GM18505 (cell line): ENCODE results near the gene GNPDA2.
"Not testable (repeated sequence)": the region's sequence is repeated elsewhere in the genome, so short reads cannot be mapped to it uniquely, and the experiment has no call there.

Experiments
- ATAC-seq: cut with Tn5 transposase; IDR thresholded peaks from one replicate; pipeline ENCODE4 v1.9.1; 2021; ENCODE audit not compliant: unreplicated experiment
- POLR2A ChIP-seq: IDR thresholded peaks from 4 replicates; pipeline ENCODE4 v1.6.1; 2011; ENCODE audit warnings: borderline replicate concordance; ENCODE audit not compliant: insufficient read depth, insufficient read length; ENCODE audit errors: extremely low read depth

The GNPDA2 gene

DNA sequence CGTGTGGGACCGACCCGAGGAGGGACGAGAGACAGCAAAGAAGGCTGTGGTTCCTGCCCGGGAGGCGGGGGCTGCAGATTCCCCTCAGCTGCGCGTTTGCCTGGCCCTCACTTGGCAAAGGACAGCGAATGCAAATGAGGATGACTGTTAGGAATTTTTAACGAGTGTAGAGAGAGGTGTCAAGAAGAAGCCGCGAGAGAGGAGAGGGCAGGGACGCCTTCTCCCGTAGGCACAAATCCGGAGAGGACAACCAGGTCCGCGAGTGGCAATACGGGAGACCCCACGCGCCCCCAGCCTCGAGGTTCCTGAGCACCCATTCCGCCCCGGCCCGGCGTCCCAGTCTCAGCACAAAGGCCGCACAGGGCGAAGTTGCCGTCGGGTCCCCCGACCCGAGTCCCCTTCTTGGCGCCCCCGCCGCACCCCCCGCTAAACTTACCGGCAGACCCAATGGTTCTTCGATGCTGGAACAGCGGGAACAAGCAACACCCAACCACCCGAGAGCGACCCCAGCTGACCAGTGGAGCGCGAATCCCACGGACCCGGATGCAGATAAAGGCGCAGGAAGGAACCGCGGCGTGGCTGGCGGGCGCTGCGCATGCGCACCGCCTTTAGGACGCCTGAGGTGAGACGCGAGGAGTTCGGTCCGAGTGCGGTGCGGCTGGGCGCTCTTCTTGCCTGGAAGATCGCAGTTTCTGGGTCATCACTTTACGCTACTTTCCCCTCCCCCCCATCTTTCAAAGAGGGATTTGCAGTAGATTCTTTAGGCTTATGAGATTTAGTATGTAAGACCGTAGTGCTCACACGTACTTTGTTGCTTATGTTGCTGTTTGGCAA lies at the start of gene GNPDA2:
GNPDA2 (minus strand) TSS at position 519 of the 834 bp plus-strand sequence. CDS start 4,349 bp downstream, outside the sequence.
- TF ChIP-seq POLR2A, result peak; percentile 89
- peak; percentile 95 for ATAC-seq

DNA sequence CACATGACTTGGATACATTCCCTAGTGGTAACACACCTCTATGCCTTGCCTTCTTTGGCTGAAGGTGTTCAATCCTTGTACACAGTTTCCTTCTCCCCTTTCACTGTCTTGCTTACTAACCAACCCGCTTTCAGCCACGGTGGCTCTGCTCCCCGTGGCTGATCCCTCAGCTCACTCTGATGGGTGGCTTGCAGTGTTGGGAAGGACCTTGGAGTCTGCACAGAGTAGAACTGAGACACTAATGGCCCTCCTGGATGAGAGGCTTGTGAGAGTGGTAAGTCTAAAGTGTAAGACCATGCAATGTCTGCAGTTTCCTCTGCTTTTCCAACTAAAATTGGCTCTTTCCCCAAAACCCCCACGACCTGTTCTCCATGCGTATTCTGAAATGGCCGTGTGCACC lies 46.0 kb upstream of the GNPDA2 start:
- ATAC-seq, result no peak
- TF ChIP-seq POLR2A, result no peak

DNA sequence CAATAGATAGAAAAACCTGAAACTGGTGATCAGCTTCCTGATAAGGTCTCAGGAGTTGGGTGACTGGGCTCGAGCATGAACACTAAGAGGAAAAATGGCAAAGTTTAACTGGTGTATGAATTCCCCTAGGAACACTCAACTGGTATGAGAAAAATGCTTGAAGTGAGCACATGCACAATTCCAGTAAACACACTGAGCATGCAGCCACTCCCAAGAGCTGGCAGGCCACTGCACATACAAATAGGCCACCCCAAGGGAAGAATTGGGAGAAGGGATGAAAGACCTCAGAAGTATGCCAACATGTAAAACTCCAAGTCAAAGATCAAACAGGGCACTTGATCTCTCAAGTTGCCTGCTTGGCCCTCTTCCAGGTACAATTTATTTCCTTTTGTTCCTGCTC lies 45.4 kb upstream of the GNPDA2 start:
- no peak for TF ChIP-seq POLR2A
- ATAC-seq, result no peak

DNA sequence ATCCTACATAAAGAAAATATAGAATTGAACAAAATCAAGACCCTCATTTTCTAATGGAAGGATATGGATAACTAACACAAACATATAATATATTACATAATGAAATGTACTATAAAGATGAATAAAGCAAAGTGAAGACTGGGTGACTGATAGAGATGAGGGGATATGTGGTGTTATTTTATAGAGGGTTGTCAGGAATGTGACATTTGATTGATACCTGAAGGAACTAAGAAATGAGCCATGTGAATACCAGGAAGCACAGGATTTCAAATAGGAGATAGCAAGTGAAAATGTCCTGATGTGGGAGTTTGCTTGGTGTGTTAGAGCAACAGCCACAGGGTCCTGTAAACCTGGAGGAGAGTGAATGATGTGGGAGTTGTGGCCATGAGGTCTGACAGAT lies 40.1 kb upstream of the GNPDA2 start:
- ATAC-seq, result no peak
- no peak for TF ChIP-seq POLR2A

DNA sequence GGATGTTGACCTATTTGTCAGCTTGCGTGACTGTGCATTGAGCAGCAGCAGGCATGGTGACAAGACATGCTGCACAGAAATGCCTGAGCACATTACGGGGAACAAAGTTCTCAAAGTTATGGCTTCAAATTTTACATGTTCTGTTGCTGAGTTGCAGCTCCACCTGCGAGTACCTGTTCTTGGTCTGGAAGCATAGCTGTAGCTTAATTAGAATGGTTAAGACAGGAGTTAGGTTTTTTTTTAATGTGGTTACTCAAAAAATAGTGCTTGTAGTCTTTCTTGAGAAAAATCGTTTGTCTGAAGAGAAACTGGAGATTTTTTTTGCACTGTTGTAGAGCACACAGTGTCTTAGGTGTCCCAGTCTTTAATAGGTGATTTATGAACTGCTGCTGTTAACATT lies 38.8 kb upstream of the GNPDA2 start:
- TF ChIP-seq POLR2A, result no peak
- no peak for ATAC-seq

DNA sequence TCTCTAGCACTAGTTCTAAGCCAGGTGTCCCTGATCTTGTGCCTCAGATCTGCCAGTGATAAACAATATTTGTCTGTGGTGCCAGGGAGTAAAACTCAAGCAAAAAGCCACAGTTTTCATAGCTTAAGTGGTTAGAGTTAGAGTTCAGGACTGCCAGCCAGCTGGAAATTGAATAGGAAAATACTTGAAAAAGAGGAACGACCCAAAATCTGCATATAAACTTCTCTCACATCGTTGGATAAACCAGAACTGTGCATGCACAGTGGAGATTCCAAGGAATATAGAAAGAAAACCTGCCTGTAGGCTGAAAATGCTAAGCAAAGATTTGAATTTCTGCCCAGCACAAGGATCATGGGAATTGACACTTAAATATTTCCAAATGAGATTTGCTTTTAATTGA lies 35.0 kb upstream of the GNPDA2 start:
- no peak for TF ChIP-seq POLR2A
- no peak for ATAC-seq

DNA sequence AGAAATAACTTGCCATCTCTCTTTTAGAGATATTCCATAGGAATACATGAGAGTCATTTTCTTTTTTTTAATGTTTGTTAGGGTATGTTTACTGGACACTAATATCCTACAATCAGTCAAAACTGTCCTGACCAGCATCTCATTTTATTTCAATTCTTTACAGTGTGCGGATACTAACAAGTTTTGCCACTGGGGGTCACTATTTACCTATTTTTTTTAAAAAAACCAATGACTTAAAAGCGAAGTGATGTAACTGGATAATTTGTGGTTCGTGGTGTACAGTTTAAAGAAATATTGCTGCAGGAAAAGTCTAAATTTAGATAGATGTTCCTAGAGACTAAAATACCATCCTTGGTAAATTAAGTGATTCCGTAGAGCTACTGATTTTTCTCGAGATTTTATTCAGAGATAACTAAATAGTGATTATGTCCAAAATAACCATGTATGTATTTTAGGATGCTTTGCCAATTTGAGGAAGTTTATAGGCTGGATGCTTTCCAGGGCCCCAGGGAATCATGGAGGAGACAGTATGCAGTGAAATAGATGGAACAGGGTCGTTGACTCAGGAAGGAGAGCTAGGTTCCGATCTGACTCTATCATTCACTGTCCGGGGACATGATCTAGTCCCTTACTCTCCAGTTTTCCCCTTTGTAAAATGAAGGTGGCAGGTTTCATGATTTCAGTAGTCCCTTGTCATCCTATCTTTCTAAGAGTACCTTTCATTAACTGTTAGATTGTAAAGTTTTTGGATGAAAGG lies 34.0 kb upstream of the GNPDA2 start:
- TF ChIP-seq POLR2A, result no peak
- peak; percentile 77 for ATAC-seq

DNA sequence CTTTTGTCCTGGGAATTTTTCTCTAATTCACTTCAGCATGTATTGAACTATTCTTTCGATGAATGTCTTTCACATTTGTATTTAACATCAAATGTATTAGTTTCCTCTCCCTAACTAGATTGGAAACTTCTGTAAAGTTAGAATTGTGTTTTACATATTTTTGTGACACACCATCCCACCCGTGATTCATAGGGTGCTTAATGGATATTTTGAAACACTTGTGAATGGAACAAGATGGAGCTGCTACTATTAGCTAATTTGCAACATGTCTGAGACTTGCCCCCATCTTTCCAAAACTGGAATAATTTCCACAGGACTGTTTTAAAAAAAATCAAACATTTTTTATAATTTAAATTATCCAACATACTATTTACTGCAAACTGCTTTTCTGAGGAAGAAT lies 30.2 kb upstream of the GNPDA2 start:
- ATAC-seq, result no peak
- TF ChIP-seq POLR2A, result no peak

DNA sequence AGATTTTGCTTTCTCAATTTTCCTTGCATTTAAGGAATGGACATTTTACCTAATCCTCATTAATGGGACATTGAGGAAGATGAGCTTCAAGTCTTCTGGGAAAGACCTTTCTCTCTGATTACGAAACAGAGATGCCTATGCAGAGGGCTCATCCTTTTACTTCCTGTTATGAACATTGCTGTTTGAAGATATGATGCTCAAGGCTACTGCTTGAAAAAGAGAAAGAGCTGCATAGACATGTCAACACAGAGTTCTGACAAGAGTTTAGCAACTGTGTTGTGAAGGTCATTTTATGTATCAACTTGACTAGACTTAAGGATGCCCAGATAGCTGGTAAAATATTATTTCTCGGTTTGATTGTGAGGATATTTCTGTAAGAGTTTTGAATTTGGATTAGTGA lies 13.8 kb upstream of the GNPDA2 start:
- TF ChIP-seq POLR2A, result no peak
- no peak for ATAC-seq

DNA sequence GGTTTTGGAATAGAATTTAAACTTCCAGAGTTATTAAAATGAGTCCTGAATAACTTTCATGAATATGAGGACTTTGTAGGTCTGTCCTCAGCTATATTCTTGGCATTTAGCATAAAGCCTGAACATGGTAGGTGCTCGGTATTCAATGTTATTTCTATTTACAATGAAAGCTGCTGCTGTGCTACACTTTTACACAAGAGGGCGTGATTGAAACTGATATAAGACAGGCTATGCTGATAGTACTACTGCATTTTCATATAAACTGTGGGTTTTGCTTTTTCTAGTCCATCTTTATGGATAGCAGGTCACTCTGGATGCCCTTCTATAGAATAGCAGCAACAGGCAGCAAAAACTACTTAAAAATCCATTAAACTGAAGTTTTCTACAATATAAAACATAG lies 12.3 kb upstream of the GNPDA2 start:
- no peak for TF ChIP-seq POLR2A
- ATAC-seq, result no peak

DNA sequence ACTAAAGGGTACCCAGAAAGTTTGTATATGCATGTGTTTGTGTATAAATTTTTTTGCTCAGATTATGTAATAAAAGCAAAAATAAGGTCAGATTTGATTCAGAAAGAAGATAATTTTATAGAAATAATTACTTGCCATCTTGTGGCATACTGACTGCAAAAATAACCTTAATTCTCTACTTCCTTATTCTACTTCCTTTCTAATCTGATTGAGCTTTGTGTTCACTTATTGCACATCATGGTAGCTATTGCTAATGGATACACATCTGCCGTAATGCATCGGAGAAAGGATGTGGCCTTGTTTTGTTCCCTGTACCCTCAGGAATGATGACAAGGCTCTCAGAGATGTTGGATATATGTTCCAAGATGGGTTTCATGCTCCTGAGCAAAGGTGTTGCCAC lies 10.5 kb upstream of the GNPDA2 start:
- no peak for ATAC-seq
- no peak for TF ChIP-seq POLR2A

DNA sequence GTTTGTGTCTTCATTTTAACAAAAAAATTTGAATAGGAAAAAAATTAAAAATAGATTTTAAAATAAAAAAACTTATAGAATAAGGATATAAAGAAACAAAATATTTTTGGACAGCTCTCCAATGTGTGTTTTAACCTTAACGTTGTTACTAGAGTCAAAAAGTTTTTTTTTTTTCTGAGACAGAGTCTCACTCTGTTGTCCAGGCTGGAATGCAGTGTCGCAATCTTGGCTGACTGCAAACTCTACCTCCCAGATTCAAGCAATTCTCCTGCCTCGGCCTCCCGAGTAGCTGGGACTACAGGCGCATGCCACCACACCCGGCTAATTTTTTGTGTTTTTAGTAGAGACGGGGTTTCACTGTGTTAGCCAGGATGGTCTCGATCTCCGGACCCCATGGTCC lies 2.3 kb upstream of the GNPDA2 start:
- ATAC-seq, result not testable (repeated sequence)

DNA sequence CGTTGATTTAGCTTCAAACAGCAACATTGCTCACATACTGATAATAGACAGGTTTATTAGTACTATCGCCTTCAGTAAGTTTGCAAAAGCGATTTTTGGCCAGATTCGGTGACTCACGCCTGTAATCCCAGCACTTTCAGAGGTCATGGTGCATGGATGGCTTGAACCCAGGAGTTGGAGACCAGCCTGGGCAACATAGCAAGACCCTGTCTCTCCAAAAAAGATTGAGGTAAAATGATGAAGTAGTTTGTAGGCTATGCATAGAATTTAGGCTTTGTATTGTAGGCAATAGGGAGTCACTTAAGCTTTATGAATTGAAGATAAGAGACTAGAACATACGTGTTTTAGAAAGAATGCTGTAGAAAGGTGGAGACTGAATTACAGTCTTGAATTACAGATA lies 1.1 kb upstream of the GNPDA2 start:
- no peak for TF ChIP-seq POLR2A

DNA sequence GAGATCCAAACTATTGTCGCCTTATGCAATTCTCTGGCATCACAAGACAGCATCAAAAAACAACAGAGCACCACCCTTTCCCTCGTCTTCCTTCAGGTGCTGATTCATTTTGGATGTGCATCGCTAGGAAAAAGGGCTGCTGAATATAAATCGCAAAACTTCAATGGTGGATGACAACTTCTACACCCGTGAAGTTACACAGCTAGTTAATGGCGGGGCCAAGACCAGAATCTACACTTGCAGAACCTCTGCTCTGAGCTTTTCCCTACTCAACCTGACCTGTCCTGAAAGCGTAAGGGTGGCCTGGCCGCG lies 674 bp downstream of the GNPDA2 start:
- no peak for ATAC-seq
- TF ChIP-seq POLR2A, result no peak

More for the DNA sequence above, 1.1 kb upstream of the GNPDA2 start:
- no peak for ATAC-seq
